Cortex of kidney (tissue), 1 donor: ENCODE data around the gene OOEP.
"Not testable (repeated sequence)": the region's sequence is repeated elsewhere in the genome, so short reads cannot be mapped to it uniquely, and the experiment has no call there.

Source experiments
- DNase-seq: peaks from one replicate; lab custom pipeline; 2025; lab: John Stamatoyannopoulos, UW

Gene OOEP

GRCh38 chr6:73369563-73369962, at the start of gene OOEP:
TSS of gene OOEP (minus strand) at chr6:73369897. CDS start at chr6:73369792, 105 bp downstream.
- no peak for DNase-seq

- no peak for DNase-seq
Measured at GRCh38 chr6:73418081-73418741, 48.5 kb upstream of the OOEP start.

- DNase-seq = no peak
Measured at GRCh38 chr6:73413102-73413501, 43.4 kb upstream of the OOEP start.

- DNase-seq = no peak
Measured at GRCh38 chr6:73409395-73409794, 39.7 kb upstream of the OOEP start.

- no peak for DNase-seq
Measured at GRCh38 chr6:73400656-73401055, 31.0 kb upstream of the OOEP start.

GRCh38 chr6:73395875-73396274, 26.2 kb upstream of the OOEP start:
- no peak for DNase-seq

- DNase-seq = no peak
Measured at GRCh38 chr6:73394577-73395354, 25.1 kb upstream of the OOEP start, which contains the start of gene DDX43. TSS of gene DDX43 (plus strand) at chr6:73394828. CDS start at chr6:73394906, 78 bp downstream.

- DNase-seq = no peak
Measured at GRCh38 chr6:73393278-73393677, 23.6 kb upstream of the OOEP start.

GRCh38 chr6:73392188-73392587, 22.5 kb upstream of the OOEP start:
- not testable (repeated sequence) for DNase-seq

- no peak for DNase-seq
Measured at GRCh38 chr6:73391675-73392074, 22.0 kb upstream of the OOEP start.

- DNase-seq = no peak
Measured at GRCh38 chr6:73389854-73390253, 20.2 kb upstream of the OOEP start.

GRCh38 chr6:73388800-73389512, 19.3 kb upstream of the OOEP start:
- DNase-seq = no peak

- no peak for DNase-seq
Measured at GRCh38 chr6:73388433-73388799, 18.7 kb upstream of the OOEP start.

GRCh38 chr6:73382462-73383113, 12.9 kb upstream of the OOEP start:
- DNase-seq = no peak

GRCh38 chr6:73381531-73381930, 11.8 kb upstream of the OOEP start:
- not testable (repeated sequence) for DNase-seq

- DNase-seq = no peak
Measured at GRCh38 chr6:73377225-73377624, 7.5 kb upstream of the OOEP start.

GRCh38 chr6:73375216-73375615, 5.5 kb upstream of the OOEP start:
- no peak for DNase-seq

- no peak for DNase-seq
Measured at GRCh38 chr6:73372516-73372915, 2.8 kb upstream of the OOEP start.

GRCh38 chr6:73371984-73372383, 2.3 kb upstream of the OOEP start:
- DNase-seq = no peak

GRCh38 chr6:73369157-73369556, 540 bp downstream of the OOEP start:
- no peak for DNase-seq

GRCh38 chr6:73368675-73369074, 1.0 kb downstream of the OOEP start:
- no peak for DNase-seq

- no peak for DNase-seq
Measured at GRCh38 chr6:73367761-73368355, 1.8 kb downstream of the OOEP start.
